K562 (cell line): ENCODE measurements around the gene FEZF1.

Source experiments
- FOXJ3 ChIP-seq: sonication (generic); formaldehyde crosslinking; IDR thresholded peaks from 2 replicates; pipeline ENCODE4 v1.4.0; 2020; ENCODE audit warnings: mild to moderate bottlenecking, missing genetic modification reagents
- JUN ChIP-seq, 2 experiments: sonication (generic) in 1 of 2; formaldehyde crosslinking in 1 of 2; IDR thresholded peaks; 2 replicates each; pipeline versions ENCODE4 v1.6.1 to v1.8.0; 2012 to 2022; ENCODE audit warnings: borderline replicate concordance in 2 of 2, mild to moderate bottlenecking in 2 of 2, improper control_type of control experiment in 1 of 2, low read depth in 1 of 2, low read length in 1 of 2, missing genetic modification reagents in 1 of 2
- NFIX ChIP-seq: fragments of 250-450 bp; sonication (Bioruptor Pico); IDR thresholded peaks from 2 replicates; pipeline ENCODE4 v1.4.0; 2020; ENCODE audit warnings: low read depth, mild to moderate bottlenecking, moderate library complexity
- PBX2 ChIP-seq, 2 experiments: IDR thresholded peaks in 1 of 2; conservative IDR thresholded peaks in 1 of 2; 2 replicates each; pipeline ENCODE4 v1.6.1; 2016; ENCODE audit warnings: low read depth in 2 of 2, mild to moderate bottlenecking in 1 of 2, missing compliant biosample characterization in 1 of 2, missing genetic modification characterization in 1 of 2, moderate library complexity in 1 of 2
- TAF1 ChIP-seq: IDR thresholded peaks from 2 replicates; pipeline ENCODE4 v1.6.1; 2011; ENCODE audit warnings: mild to moderate bottlenecking, low read length, moderate library complexity; ENCODE audit not compliant: insufficient read depth, control insufficient read depth, severe bottlenecking; ENCODE audit errors: extremely low read depth
- ZNF347 ChIP-seq: fragments of 450-650 bp; formaldehyde crosslinking; IDR thresholded peaks from 2 replicates; pipeline ENCODE4 v1.4.0; 2020; ENCODE audit warnings: low read depth, mild to moderate bottlenecking, moderate library complexity

- no peak for TF ChIP-seq TAF1
- no peak for TF ChIP-seq NFIX (CRISPR knock-in tag)
- no peak for TF ChIP-seq FOXJ3 (CRISPR knock-in tag)
- TF ChIP-seq PBX2 (CRISPR knock-in tag; IDR thresholded peaks at IDR 0.05; ENCODE audit: low read depth), result no peak
- TF ChIP-seq PBX2 (tag; conservative IDR thresholded peaks at IDR 0.05; ENCODE audit: low read depth), result no peak
- no peak for TF ChIP-seq ZNF347 (CRISPR knock-in tag)
- no peak for TF ChIP-seq JUN (IDR thresholded peaks at IDR 0.05; ENCODE audit: borderline replicate concordance, low read depth, low read length)
- no peak for TF ChIP-seq JUN (CRISPR knock-in tag; IDR thresholded peaks at IDR 0.05; ENCODE audit: borderline replicate concordance)
Observed at GRCh38 chr7:122300211-122300932, 4.2 kb downstream of the FEZF1 start.
